ENCODE results near the gene ADAMTS6.

Gene ADAMTS6

GRCh38 chr5:65102976-65103711 lies 378.6 kb downstream of the ADAMTS6 start:
- Histone ChIP-seq H3K27ac (ENCODE audit: low read depth, low read length) (peak overlapping the region; percentile 43), H3K4me2 (ENCODE audit: low read length) (no peak overlapping the region), H4K8ac (ENCODE audit: low read depth, low read length) (peak overlapping the region; percentile 88), H4K91ac (ENCODE audit: low read depth, low read length) (peak overlapping the region; percentile 98), H2BK5ac (ENCODE audit: low read depth, low read length, poor library complexity) (peak overlapping the region; percentile 77), H3K23ac (ENCODE audit: low read length) (no peak overlapping the region), H2BK120ac (ENCODE audit: insufficient read depth, low read length, poor library complexity) (peak overlapping the region; percentile 97), H3K27me3 (ENCODE audit: insufficient read depth, low read length) (no peaks in the 10 kb centered on the region), H3K9me3 (ENCODE audit: insufficient read depth, low read depth, low read length) (no peaks in the 10 kb centered on the region), H3K4me3 (ENCODE audit: low read depth, low read length) (no peak overlapping the region), H2BK12ac (ENCODE audit: low read length) (peak overlapping the region; percentile 99), H3K4me1 (ENCODE audit: control insufficient read depth in 1 of 2, insufficient read depth in 2 of 2, low read length in 2 of 2) (peaks cover 24 to 31% of the 10 kb centered on the region in 2 experiments), H3K18ac (ENCODE audit: low read length) (peak overlapping the region; percentile 90), H2AFZ (ENCODE audit: insufficient read depth, low read length, poor library complexity) (peak overlapping the region; percentile 52), H3K79me2 (ENCODE audit: control insufficient read depth, insufficient read depth, low read length, poor library complexity) (peaks cover 4% of the 10 kb centered on the region), H3K14ac (ENCODE audit: low read length) (peak overlapping the region; percentile 96), H4K12ac (ENCODE audit: low read depth, low read length) (peak overlapping the region; percentile 67), H3K79me1 (ENCODE audit: low read length) (peaks cover 44% of the 10 kb centered on the region), H3K4ac (ENCODE audit: low read depth, low read length) (peak overlapping the region; percentile 83), H2AK5ac (ENCODE audit: low read length) (peak overlapping the region; percentile 99), H3K9ac (ENCODE audit: low read length) (no peak overlapping the region), H3K36me3 (ENCODE audit: control insufficient read depth in 1 of 2, insufficient read depth in 2 of 2, low read length in 2 of 2) (no peaks in the 10 kb centered on the region)
- no CpG with 5 or more reads among the region's 55 CpGs for WGBS (ENCODE audit: extremely low coverage, insufficient coverage, insufficient read length)
- peak; percentile 53 to 76 for DNase-seq

GRCh38 chr5:65102371-65102975 lies 379.2 kb downstream of the ADAMTS6 start:
- H3K79me2 ChIP-seq (ENCODE audit: control insufficient read depth, insufficient read depth, low read length, poor library complexity): peaks cover 4% of the 10 kb centered on the region

GRCh38 chr5:65101632-65102100 lies 380.1 kb downstream of the ADAMTS6 start:
- H3K4me1 ChIP-seq (ENCODE audit: control insufficient read depth in 1 of 2, insufficient read depth in 2 of 2, low read length in 2 of 2): peaks cover 24 to 31% of the 10 kb centered on the region in 2 experiments
- no peak overlapping the region for H3K4me2 ChIP-seq (ENCODE audit: low read length)
- H3K27ac ChIP-seq (ENCODE audit: low read depth, low read length): peak overlapping the region; percentile 30
- peaks cover 41% of the 10 kb centered on the region for H3K79me1 ChIP-seq (ENCODE audit: low read length)
- H3K9me3 ChIP-seq (ENCODE audit: insufficient read depth, low read depth, low read length): no peaks in the 10 kb centered on the region
- H3K9ac ChIP-seq (ENCODE audit: low read length): no peak overlapping the region
- H3K14ac ChIP-seq (ENCODE audit: low read length): no peak overlapping the region
- H3K18ac ChIP-seq (ENCODE audit: low read length): no peak overlapping the region
- no peak overlapping the region for H3K4ac ChIP-seq (ENCODE audit: low read depth, low read length)
- no peak overlapping the region for H2BK120ac ChIP-seq (ENCODE audit: insufficient read depth, low read length, poor library complexity)
- no peak overlapping the region for H3K23ac ChIP-seq (ENCODE audit: low read length)
- no peak overlapping the region for H3K4me3 ChIP-seq (ENCODE audit: low read depth, low read length)
- H3K36me3 ChIP-seq (ENCODE audit: control insufficient read depth in 1 of 2, insufficient read depth in 2 of 2, low read length in 2 of 2): no peaks in the 10 kb centered on the region
- peak overlapping the region; percentile 74 for H4K91ac ChIP-seq (ENCODE audit: low read depth, low read length)
- H2AK5ac ChIP-seq (ENCODE audit: low read length): no peak overlapping the region
- no peak overlapping the region for H4K12ac ChIP-seq (ENCODE audit: low read depth, low read length)
- H3K27me3 ChIP-seq (ENCODE audit: insufficient read depth, low read length): no peaks in the 10 kb centered on the region
- peak overlapping the region; percentile 68 for H2BK12ac ChIP-seq (ENCODE audit: low read length)
- H3K79me2 ChIP-seq (ENCODE audit: control insufficient read depth, insufficient read depth, low read length, poor library complexity): peaks cover 4% of the 10 kb centered on the region
- H2AFZ ChIP-seq (ENCODE audit: insufficient read depth, low read length, poor library complexity): no peak overlapping the region
- no peak for DNase-seq
- no peak overlapping the region for H2BK5ac ChIP-seq (ENCODE audit: low read depth, low read length, poor library complexity)
- no CpG with 5 or more reads among the region's 8 CpGs for WGBS (ENCODE audit: extremely low coverage, insufficient coverage, insufficient read length)
- no peak overlapping the region for H4K8ac ChIP-seq (ENCODE audit: low read depth, low read length)

More at GRCh38 chr5:65102371-65102975, 379.2 kb downstream of the ADAMTS6 start:
- H3K4me2 ChIP-seq (ENCODE audit: low read length): no peak overlapping the region
- peak overlapping the region; percentile 77 for H2BK5ac ChIP-seq (ENCODE audit: low read depth, low read length, poor library complexity)
- no peak for DNase-seq
- H3K27ac ChIP-seq (ENCODE audit: low read depth, low read length): no peak overlapping the region
- H3K9ac ChIP-seq (ENCODE audit: low read length): no peak overlapping the region
- no peaks in the 10 kb centered on the region for H3K27me3 ChIP-seq (ENCODE audit: insufficient read depth, low read length)
- peak overlapping the region; percentile 67 for H4K12ac ChIP-seq (ENCODE audit: low read depth, low read length)
- H3K9me3 ChIP-seq (ENCODE audit: insufficient read depth, low read depth, low read length): no peaks in the 10 kb centered on the region
- peak overlapping the region; percentile 97 for H2BK120ac ChIP-seq (ENCODE audit: insufficient read depth, low read length, poor library complexity)
- peaks cover 24 to 31% of the 10 kb centered on the region in 2 experiments for H3K4me1 ChIP-seq (ENCODE audit: control insufficient read depth in 1 of 2, insufficient read depth in 2 of 2, low read length in 2 of 2)
- peak overlapping the region; percentile 83 for H3K4ac ChIP-seq (ENCODE audit: low read depth, low read length)
- WGBS (ENCODE audit: extremely low coverage, insufficient coverage, insufficient read length): no CpG with 5 or more reads among the region's 17 CpGs
- peak overlapping the region; percentile 99 for H2BK12ac ChIP-seq (ENCODE audit: low read length)
- H2AFZ ChIP-seq (ENCODE audit: insufficient read depth, low read length, poor library complexity): peak overlapping the region; percentile 52
- peak overlapping the region; percentile 98 for H4K91ac ChIP-seq (ENCODE audit: low read depth, low read length)
- no peak overlapping the region for H3K4me3 ChIP-seq (ENCODE audit: low read depth, low read length)
- H3K36me3 ChIP-seq (ENCODE audit: control insufficient read depth in 1 of 2, insufficient read depth in 2 of 2, low read length in 2 of 2): no peaks in the 10 kb centered on the region
- peak overlapping the region; percentile 96 for H3K14ac ChIP-seq (ENCODE audit: low read length)
- peaks cover 44% of the 10 kb centered on the region for H3K79me1 ChIP-seq (ENCODE audit: low read length)
- H3K23ac ChIP-seq (ENCODE audit: low read length): no peak overlapping the region
- H2AK5ac ChIP-seq (ENCODE audit: low read length): peak overlapping the region; percentile 99
- H4K8ac ChIP-seq (ENCODE audit: low read depth, low read length): peak overlapping the region; percentile 88
- H3K18ac ChIP-seq (ENCODE audit: low read length): peak overlapping the region; percentile 90

GRCh38 chr5:65100911-65101631 lies 380.6 kb downstream of the ADAMTS6 start:
- peak overlapping the region; percentile 62 for H3K14ac ChIP-seq (ENCODE audit: low read length)
- peak overlapping the region; percentile 93 for H4K91ac ChIP-seq (ENCODE audit: low read depth, low read length)
- no peaks in the 10 kb centered on the region for H3K27me3 ChIP-seq (ENCODE audit: insufficient read depth, low read length)
- H2AFZ ChIP-seq (ENCODE audit: insufficient read depth, low read length, poor library complexity): no peak overlapping the region
- no peak overlapping the region for H3K4ac ChIP-seq (ENCODE audit: low read depth, low read length)
- H2AK5ac ChIP-seq (ENCODE audit: low read length): peak overlapping the region; percentile 57
- H3K4me1 ChIP-seq (ENCODE audit: control insufficient read depth in 1 of 2, insufficient read depth in 2 of 2, low read length in 2 of 2): peaks cover 24 to 31% of the 10 kb centered on the region in 2 experiments
- H2BK120ac ChIP-seq (ENCODE audit: insufficient read depth, low read length, poor library complexity): peak overlapping the region; percentile 80
- H4K12ac ChIP-seq (ENCODE audit: low read depth, low read length): peak overlapping the region; percentile 66
- peak; percentile 43 to 77 for DNase-seq
- peak overlapping the region; percentile 42 for H2BK5ac ChIP-seq (ENCODE audit: low read depth, low read length, poor library complexity)
- no peak overlapping the region for H4K8ac ChIP-seq (ENCODE audit: low read depth, low read length)
- H3K27ac ChIP-seq (ENCODE audit: low read depth, low read length): peak overlapping the region; percentile 30
- H3K9me3 ChIP-seq (ENCODE audit: insufficient read depth, low read depth, low read length): no peaks in the 10 kb centered on the region
- peak overlapping the region; percentile 49 for H3K18ac ChIP-seq (ENCODE audit: low read length)
- no peak overlapping the region for H3K4me3 ChIP-seq (ENCODE audit: low read depth, low read length)
- peak overlapping the region; percentile 90 for H2BK12ac ChIP-seq (ENCODE audit: low read length)
- H3K23ac ChIP-seq (ENCODE audit: low read length): no peak overlapping the region
- H3K9ac ChIP-seq (ENCODE audit: low read length): no peak overlapping the region
- no CpG with 5 or more reads among the region's 9 CpGs for WGBS (ENCODE audit: extremely low coverage, insufficient coverage, insufficient read length)
- H3K4me2 ChIP-seq (ENCODE audit: low read length): no peak overlapping the region
- peaks cover 4% of the 10 kb centered on the region for H3K79me2 ChIP-seq (ENCODE audit: control insufficient read depth, insufficient read depth, low read length, poor library complexity)
- no peaks in the 10 kb centered on the region for H3K36me3 ChIP-seq (ENCODE audit: control insufficient read depth in 1 of 2, insufficient read depth in 2 of 2, low read length in 2 of 2)
- peaks cover 41% of the 10 kb centered on the region for H3K79me1 ChIP-seq (ENCODE audit: low read length)
